Measurements from ENCODE around the gene WNK2.

DNA sequence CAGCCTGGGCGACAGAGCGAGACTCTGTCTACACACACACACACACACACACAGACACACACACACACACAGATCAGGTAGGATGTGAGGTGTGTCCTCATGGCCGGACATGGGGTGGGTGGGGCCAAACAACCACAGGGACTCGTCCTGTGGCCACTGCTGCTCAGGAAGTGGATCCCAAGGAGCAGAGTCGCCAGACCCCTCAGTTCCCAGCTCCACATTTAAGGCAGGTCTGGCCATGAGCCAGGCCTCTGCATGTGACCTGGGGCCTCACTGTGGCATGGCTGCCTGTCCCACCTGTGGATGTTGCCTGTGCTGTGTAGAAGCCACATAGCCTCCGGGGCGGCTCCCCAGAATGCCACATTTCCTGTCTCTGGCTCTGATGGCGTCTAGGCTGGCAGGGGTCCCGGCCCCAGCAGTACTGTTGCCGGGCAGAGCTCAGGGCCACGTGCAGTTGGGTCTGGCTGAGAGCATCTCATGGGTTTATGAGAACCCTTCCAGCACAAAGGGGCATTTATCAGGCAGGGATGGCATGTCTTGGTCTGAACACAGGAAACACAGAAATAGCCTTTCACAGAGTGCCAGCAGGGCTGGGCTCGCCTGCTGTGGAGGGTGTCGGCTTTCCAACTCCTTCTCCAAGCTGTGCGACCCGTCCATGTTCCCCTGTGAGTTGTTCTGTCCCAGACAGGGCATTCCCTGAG lies 40.0 kb upstream of the WNK2 start:
- TF ChIP-seq POLR2A (IDR thresholded peaks at IDR 0.05) (peak in 1 of 2 donors; percentile 11), CTCF (IDR thresholded peaks at IDR 0.05) (no peak), EP300 (IDR thresholded peaks at IDR 0.05) (peak in 1 of 2 donors; percentile 87)
